ENCODE results near the gene PTPRJ.

Gene PTPRJ

DNA sequence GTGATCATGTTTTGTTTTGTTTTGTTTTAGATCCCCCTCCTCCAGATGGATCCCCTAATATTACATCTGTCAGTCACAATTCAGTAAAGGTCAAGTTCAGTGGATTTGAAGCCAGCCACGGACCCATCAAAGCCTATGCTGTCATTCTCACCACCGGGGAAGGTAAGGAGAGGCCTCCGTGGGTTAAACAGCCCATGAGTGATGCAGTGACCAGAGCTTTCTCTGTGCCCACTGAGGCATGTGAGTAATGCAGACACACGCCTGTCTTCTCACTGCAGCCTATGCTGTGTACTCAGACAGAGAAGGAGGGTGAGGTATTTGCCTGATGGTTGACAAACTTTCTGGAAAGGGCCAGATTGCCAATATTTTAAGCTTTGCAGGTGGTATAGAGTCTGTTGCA is 162.5 kb downstream of the PTPRJ start:
- TF ChIP-seq, protein P1, sequence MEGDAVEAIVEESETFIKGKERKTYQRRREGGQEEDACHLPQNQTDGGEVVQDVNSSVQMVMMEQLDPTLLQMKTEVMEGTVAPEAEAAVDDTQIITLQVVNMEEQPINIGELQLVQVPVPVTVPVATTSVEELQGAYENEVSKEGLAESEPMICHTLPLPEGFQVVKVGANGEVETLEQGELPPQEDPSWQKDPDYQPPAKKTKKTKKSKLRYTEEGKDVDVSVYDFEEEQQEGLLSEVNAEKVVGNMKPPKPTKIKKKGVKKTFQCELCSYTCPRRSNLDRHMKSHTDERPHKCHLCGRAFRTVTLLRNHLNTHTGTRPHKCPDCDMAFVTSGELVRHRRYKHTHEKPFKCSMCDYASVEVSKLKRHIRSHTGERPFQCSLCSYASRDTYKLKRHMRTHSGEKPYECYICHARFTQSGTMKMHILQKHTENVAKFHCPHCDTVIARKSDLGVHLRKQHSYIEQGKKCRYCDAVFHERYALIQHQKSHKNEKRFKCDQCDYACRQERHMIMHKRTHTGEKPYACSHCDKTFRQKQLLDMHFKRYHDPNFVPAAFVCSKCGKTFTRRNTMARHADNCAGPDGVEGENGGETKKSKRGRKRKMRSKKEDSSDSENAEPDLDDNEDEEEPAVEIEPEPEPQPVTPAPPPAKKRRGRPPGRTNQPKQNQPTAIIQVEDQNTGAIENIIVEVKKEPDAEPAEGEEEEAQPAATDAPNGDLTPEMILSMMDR (IDR thresholded peaks at IDR 0.05; ENCODE audit: low read depth, low read length): no peak
- H3K4me3 ChIP-seq (ENCODE audit: low read depth, low read length): no peak overlapping the region

DNA sequence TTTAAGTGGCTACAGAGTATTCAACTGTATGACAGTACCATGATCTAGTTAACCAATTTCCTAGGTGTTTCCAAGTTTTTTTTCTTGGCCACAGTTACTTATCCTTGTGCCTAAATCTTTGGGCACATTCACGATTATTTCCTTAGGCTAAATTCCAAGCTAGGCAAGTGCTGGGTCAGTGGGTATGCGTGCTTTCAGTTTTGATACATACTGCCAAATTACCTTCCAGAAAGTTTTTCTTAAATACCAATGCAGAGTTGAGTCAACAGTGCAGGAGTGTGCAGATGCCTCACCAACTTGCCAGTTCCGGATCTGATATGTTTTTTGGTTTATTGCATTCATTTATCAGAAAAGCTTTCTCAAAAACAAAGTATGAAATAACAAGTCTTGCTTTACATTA is 168.4 kb downstream of the PTPRJ start:
- TF ChIP-seq, protein P1 (IDR thresholded peaks at IDR 0.05; ENCODE audit: low read depth, low read length): no peak
- H3K4me3 ChIP-seq (ENCODE audit: low read depth, low read length): no peak overlapping the region

DNA sequence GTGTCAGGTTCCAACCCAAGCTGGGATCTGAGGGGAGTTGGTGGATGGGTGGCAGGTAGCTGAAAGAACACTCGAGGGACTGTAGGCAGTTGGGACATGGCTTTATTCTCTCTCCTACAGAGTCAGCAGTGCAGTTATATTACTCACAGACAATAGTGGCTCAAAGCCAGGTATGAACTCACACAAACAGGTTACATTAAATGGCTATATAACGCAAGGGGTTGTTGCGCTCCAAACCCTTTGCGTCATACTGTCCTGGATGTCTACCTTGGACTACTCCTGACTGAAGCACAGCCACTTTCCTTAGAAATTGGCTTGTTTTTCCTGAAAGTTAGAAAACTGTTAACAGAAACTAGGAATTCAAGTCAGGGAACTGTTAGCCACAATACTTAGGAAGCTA is 169.9 kb downstream of the PTPRJ start:
- TF ChIP-seq, protein P1 (IDR thresholded peaks at IDR 0.05; ENCODE audit: low read depth, low read length): no peak
- H3K4me3 ChIP-seq (ENCODE audit: low read depth, low read length): no peak overlapping the region

DNA sequence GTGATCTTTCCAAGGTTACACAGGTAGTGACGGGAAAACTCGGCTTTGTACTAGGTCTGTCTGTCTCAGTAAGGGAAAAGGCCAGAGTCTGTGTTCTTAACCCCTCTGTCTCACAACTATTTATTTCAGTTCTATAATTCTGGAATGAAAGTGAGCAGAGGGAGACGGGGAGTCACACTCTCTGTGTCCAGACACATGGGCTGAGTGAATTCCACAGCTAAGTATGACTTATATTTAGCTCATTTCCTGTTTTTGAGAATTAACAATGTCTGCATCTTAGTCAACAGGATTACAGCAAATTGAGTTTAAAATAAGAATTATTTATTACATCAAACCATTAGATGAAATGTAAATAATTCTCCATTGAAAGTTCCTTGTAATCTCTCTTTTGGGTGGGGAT is 173.8 kb downstream of the PTPRJ start:
- TF ChIP-seq, protein P1 (IDR thresholded peaks at IDR 0.05; ENCODE audit: low read depth, low read length): no peak
- no peak overlapping the region for H3K4me3 ChIP-seq (ENCODE audit: low read depth, low read length)

DNA sequence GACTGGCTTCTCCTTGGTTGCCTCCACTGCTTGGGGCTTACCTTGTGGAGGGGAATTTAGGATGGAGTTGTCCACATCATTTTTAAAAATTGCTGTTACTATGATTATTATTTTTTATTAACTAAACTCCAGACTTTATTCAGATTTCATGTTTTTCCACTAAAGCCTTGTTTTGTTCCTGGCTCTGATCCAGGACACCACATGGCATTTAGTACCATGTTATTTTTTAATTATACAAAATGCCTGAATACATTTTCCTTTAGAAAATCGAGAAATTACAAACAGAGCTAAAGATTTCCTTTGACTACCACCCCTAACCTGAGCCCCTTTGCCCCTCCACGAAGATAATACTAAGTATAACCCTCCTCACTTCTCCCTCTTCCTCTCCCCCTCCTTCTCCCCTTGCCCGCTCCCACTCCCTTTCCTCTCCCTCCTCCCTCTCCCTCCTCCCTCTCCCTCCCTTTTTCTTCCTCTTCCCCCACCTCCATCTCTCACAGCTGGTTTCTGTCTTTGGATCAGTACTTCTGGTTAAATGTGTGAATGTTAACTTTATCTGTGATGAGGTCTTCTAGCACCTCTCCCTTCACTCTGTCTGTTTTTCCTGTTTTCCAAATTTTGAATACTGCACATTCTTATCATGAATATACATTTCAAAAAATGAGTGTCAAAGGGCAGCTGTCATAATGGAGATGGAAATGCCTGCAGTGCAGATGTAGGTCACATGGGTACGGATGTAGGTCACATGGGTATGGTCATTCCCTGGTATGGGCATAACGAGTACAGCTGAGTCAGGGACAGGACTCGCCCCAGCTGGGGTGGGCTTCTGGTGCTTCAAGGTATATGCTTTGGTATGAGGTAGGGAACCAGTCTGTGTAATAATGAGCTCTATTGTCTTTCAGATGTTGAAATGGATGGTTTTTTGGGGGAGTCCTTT is 181.9 kb downstream of the PTPRJ start:
- TF ChIP-seq, protein P1 (IDR thresholded peaks at IDR 0.05; ENCODE audit: low read depth, low read length): no peak
- H3K4me3 ChIP-seq (ENCODE audit: low read depth, low read length): no peak overlapping the region

DNA sequence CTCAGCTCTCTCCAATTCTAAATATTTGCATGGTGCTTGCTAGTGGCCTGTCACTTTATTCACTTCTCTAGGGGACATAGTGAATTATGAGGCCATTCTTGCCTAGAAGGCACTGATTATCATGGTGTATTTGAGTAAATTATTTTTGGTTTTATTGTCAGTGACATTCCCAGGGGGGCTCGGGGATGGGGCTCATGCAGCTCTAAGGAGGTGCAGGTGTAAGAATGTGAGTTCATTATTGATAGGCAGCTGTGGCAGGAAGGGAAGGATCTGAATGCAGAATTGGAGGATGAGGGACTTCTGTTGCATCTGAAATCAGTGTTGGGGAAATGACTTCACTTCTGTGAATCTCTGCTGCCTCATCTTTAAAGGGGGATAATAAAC is 182.5 kb downstream of the PTPRJ start:
- no peak overlapping the region for H3K4me3 ChIP-seq (ENCODE audit: low read depth, low read length)
- TF ChIP-seq, protein P1 (IDR thresholded peaks at IDR 0.05; ENCODE audit: low read depth, low read length): no peak

DNA sequence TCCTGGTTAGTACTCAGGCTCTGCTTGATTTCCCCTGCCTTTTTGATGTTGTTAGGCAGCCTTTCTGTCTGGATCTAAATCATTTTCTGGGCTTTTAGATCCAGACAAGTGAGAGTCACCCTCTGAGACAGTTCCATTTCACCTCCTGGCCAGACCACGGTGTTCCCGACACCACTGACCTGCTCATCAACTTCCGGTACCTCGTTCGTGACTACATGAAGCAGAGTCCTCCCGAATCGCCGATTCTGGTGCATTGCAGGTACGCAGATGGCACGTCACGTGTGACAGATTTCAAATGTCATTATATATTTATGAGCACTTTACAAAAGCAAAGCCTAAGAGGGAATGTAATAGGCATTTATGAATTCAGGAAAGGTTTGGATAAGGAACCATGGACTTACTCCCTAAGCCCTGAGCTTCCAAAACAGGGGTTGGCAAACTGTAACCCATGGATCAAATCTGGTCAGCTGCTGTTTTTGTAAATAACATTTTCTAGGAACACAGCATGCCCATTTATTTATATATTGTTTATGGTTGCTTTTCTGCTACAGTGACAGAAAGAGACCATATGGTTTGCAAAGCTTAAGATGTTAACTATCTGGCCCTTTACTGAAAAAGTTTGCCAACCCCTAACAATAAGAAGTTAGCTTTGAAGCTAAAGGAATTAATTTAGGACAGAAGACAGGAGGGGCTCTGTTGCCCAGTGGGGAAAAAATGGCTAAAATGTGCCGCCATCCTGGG is 183.2 kb downstream of the PTPRJ start:
- TF ChIP-seq, protein P1 (IDR thresholded peaks at IDR 0.05; ENCODE audit: low read depth, low read length): no peak
- H3K4me3 ChIP-seq (ENCODE audit: low read depth, low read length): no peak overlapping the region
